ENCODE measurements around the gene DCBLD2.

GRCh38 chr3:98807011-98807410 lies 94.5 kb downstream of the DCBLD2 start:
- no peak for TF ChIP-seq EZH2 (IDR thresholded peaks at IDR 0.05; ENCODE audit: borderline replicate concordance)
- no peak for TF ChIP-seq CTCF (IDR thresholded peaks at IDR 0.05; ENCODE audit: poor library complexity)

All from hepatocyte (in vitro differentiated cells).